Activated CD4-positive, CD25-positive, alpha-beta regulatory T cell (primary cell): ENCODE data around the gene TRIM5.

Experiments used
- DNase-seq, 4 experiments: peaks; one replicate each; lab custom pipeline; 2025; lab: John Stamatoyannopoulos, UW

Gene TRIM5

GRCh38 chr11:5624489-5625279, 60.2 kb downstream of the TRIM5 start, which contains the start of gene TRIM34:
TRIM34 (plus strand) TSS chr11:5625001; CDS start chr11:5632332, 7,331 bp downstream.
- DNase-seq, result peak in 2 of 4 experiments; percentile 8 to 46

- DNase-seq, result no peak
Measured at GRCh38 chr11:5622802-5623201, 62.1 kb downstream of the TRIM5 start.

GRCh38 chr11:5621580-5621979, 63.3 kb downstream of the TRIM5 start:
- no peak for DNase-seq

GRCh38 chr11:5620651-5621521, 64.0 kb downstream of the TRIM5 start:
- DNase-seq, result no peak

GRCh38 chr11:5618807-5619206, 66.1 kb downstream of the TRIM5 start:
- DNase-seq, result no peak
